HepG2 (cell line): ENCODE data around the gene NOP58. TPM values are rescaled to one million over a fixed set of nuclear protein-coding genes. Genes with fewer than 3 reads are reported as not detected.

ENCODE experiments used
- CTCF ChIP-seq: sonication (generic); formaldehyde crosslinking; IDR thresholded peaks from 2 replicates; pipeline ENCODE4 v1.5.0; 2020; ENCODE audit warnings: mild to moderate bottlenecking, missing genetic modification reagents, moderate library complexity
- HNF4G ChIP-seq, 2 experiments: sonication (generic) in 1 of 2; formaldehyde crosslinking in 1 of 2; IDR thresholded peaks; 2 replicates each; pipeline versions ENCODE4 v1.4.0 to v1.6.1; 2011 to 2020; ENCODE audit warnings: borderline replicate concordance in 2 of 2, low read depth in 2 of 2, mild to moderate bottlenecking in 2 of 2, low read length in 1 of 2, missing genetic modification reagents in 1 of 2, moderate library complexity in 1 of 2
- HNRNPK ChIP-seq: fragments of 200-400 bp; formaldehyde crosslinking; IDR thresholded peaks from 2 replicates; pipeline ENCODE4 v1.6.1; 2018; ENCODE audit warnings: low read length, low read depth, moderate library complexity, mild to moderate bottlenecking; ENCODE audit not compliant: poor library complexity, severe bottlenecking
- KAT7 ChIP-seq: IDR thresholded peaks from 2 replicates; pipeline ENCODE4 v1.6.1; 2018; ENCODE audit warnings: borderline replicate concordance, missing compliant biosample characterization
- MNT ChIP-seq: fragments of 450-650 bp; IDR thresholded peaks from 2 replicates; pipeline ENCODE4 v1.6.1; 2016
- MYPOP ChIP-seq: sonication (generic); formaldehyde crosslinking; IDR thresholded peaks from 2 replicates; pipeline ENCODE4 v1.8.1; 2023; ENCODE audit warnings: mild to moderate bottlenecking, moderate library complexity, missing genetic modification reagents
- SNRNP70 ChIP-seq: fragments of 200-400 bp; formaldehyde crosslinking; IDR thresholded peaks from 2 replicates; pipeline ENCODE4 v1.6.1; 2017; ENCODE audit warnings: mild to moderate bottlenecking, low read depth, low read length, moderate library complexity
- SOX13 ChIP-seq, 3 experiments: fragments of 450-650 bp in 1 of 3; sonication (generic) in 1 of 3; formaldehyde crosslinking in 1 of 3; IDR thresholded peaks in 2 of 3; conservative IDR thresholded peaks in 1 of 3; 2 replicates each; pipeline versions ENCODE4 v1.5.0 to v1.6.1; 2016 to 2020; ENCODE audit warnings: antibody characterized with exemption in 1 of 3, mild to moderate bottlenecking in 1 of 3, missing compliant biosample characterization in 1 of 3, missing genetic modification reagents in 1 of 3, moderate library complexity in 1 of 3
- SP5 ChIP-seq: IDR thresholded peaks from 2 replicates; pipeline ENCODE4 v1.6.1; 2016; ENCODE audit warnings: low read depth, borderline replicate concordance
- SRF ChIP-seq: IDR thresholded peaks from 2 replicates; pipeline ENCODE4 v1.6.1; 2011; ENCODE audit warnings: mild to moderate bottlenecking, low read depth, low read length, moderate library complexity
- ZBTB46 ChIP-seq: sonication (generic); formaldehyde crosslinking; IDR thresholded peaks from 2 replicates; pipeline ENCODE4 v1.4.0; 2020; ENCODE audit warnings: mild to moderate bottlenecking, missing genetic modification reagents, borderline replicate concordance
- ZC3H4 ChIP-seq: sonication (generic); formaldehyde crosslinking; IDR thresholded peaks from 2 replicates; pipeline ENCODE4 v1.4.0; 2020; ENCODE audit warnings: missing genetic modification reagents, borderline replicate concordance
- ZNF343 ChIP-seq: sonication (generic); formaldehyde crosslinking; IDR thresholded peaks from 2 replicates; pipeline ENCODE4 v1.4.0; 2020; ENCODE audit warnings: mild to moderate bottlenecking, missing genetic modification reagents
- ZNF576 ChIP-seq: sonication (generic); formaldehyde crosslinking; IDR thresholded peaks from 2 replicates; pipeline ENCODE4 v1.4.0; 2020; ENCODE audit warnings: mild to moderate bottlenecking, missing genetic modification reagents
- ZNF678 ChIP-seq: sonication (generic); formaldehyde crosslinking; IDR thresholded peaks from 2 replicates; pipeline ENCODE4 v1.4.0; 2020; ENCODE audit warnings: mild to moderate bottlenecking, missing genetic modification reagents
- polyA plus RNA-seq, 8 experiments: library from polyadenylated mRNA; depleted of rRNA in 3 of 8; stranded (reverse) in 7 of 8; unstranded in 1 of 8; fragments of >200 nt; fragmentation: Illumina TruSeq in 4 of 8; extraction: Trizol in 4 of 8; gene quantifications; 2 replicates each; pipeline versions ENCODE4 v1.2.1 to v1.2.3, GENCODE V29; 2011 to 2016; ENCODE audit warnings: low read depth in 4 of 8, missing spikeins in 1 of 8, mixed read lengths in 1 of 8; ENCODE audit not compliant: insufficient read depth in 1 of 8
- total RNA-seq, 5 experiments: library from RNA; depleted of rRNA; stranded (reverse); fragments of >200 nt; fragmentation: Illumina TruSeq; extraction: Trizol; gene quantifications; 2 replicates each; pipeline ENCODE4 v1.2.3, GENCODE V29; 2016; ENCODE audit warnings: low read depth in 1 of 5
- TF ChIP-seq, protein P1 (sequence below): IDR thresholded peaks from 2 replicates; pipeline ENCODE4 v1.6.1; 2018; ENCODE audit warnings: missing genetic modification reagents, mild to moderate bottlenecking, missing compliant biosample characterization

NOP58 gene
- total and polyA plus RNA-seq, 2 of the 13 experiments (the other 11 are each of a cell fraction or from before 2014, with no cell fraction given) = 74.9 to 203 TPM

DNA sequence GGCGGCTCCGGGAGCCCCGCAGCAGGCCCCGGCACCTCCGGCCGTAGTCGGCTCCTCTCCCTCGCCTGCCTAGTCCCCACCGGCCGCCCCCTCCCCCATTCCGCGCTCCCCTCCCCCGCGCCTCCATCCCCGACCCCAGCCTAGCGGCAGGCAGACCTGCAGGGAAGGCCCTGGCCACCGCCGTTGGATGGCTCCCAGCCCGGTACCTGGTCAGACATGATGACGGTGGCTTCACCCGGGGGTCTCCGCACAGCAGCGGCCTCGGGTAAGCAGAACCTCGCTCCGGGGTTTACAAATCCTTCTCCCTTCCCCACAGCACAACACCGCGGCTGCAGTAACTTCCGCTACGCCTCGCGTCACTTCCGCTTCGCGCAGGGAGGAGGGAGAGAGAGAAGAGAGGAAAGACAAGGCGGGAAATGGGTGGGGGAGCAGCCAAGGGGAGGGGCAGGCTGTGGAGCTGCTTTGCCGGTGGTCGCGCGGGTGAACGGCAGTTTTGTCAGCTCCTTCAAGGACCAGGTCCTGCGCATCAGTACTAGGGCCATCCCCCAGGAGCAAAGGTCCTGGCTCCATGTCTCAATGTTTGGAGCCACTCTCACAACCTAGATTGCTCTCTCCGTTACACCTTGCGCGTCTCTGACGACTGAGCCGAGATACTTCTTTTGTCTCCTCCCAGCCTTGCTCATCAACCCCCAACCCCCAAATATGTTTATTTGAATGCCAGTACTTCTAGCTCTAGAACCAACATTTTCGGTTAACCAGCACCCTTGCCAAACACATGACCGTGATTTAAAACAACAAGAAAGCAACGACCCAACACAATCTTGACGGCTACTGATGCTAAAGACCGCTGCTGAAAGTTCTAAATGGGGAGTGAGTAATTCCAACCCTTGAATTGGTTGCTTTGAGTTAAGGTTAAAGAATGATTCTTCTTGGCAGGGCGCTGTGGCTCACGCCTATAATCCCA, 27.0 kb upstream of the NOP58 start, which contains the start of gene SUMO1 (continued):
- TF ChIP-seq MYPOP (CRISPR knock-in tag) (peak; percentile 61; the same call in 1 of the 2 replicates), ZC3H4 (CRISPR knock-in tag) (0 out of 2 replicates have a peak, but pooled peaks have one; percentile 46), SOX13 (IDR thresholded peaks at IDR 0.05) (0 out of 2 replicates have a peak, but pooled peaks have one; percentile 31), SOX13 (CRISPR knock-in tag; conservative IDR thresholded peaks at IDR 0.05 in 1 of 2, IDR thresholded peaks at IDR 0.05 in 1 of 2) (no peak), MNT (no peak), SRF (no peak), HNF4G (IDR thresholded peaks at IDR 0.05; ENCODE audit: borderline replicate concordance, low read depth, low read length) (no peak), HNF4G (CRISPR knock-in tag; IDR thresholded peaks at IDR 0.05; ENCODE audit: borderline replicate concordance, low read depth) (peak; percentile 58; the same call in 1 of the 2 replicates), ZNF343 (CRISPR knock-in tag) (no peak), ZBTB46 (CRISPR knock-in tag) (no peak), CTCF (peak; percentile 23; the same call in 1 of the 2 replicates), ZNF576 (CRISPR knock-in tag) (peak; percentile 87; the same call in 1 of the 2 replicates), ZNF678 (no peak), SNRNP70 (no peak), KAT7 (CRISPR knock-in tag) (no peak), SP5 (CRISPR knock-in tag) (0 out of 2 replicates have a peak, but pooled peaks have one; percentile 50), HNRNPK (peak; percentile 69)
- TF ChIP-seq, protein P1, sequence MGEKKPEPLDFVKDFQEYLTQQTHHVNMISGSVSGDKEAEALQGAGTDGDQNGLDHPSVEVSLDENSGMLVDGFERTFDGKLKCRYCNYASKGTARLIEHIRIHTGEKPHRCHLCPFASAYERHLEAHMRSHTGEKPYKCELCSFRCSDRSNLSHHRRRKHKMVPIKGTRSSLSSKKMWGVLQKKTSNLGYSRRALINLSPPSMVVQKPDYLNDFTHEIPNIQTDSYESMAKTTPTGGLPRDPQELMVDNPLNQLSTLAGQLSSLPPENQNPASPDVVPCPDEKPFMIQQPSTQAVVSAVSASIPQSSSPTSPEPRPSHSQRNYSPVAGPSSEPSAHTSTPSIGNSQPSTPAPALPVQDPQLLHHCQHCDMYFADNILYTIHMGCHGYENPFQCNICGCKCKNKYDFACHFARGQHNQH (CRISPR knock-in tag) = peak; percentile 55
